NCI-H345 treated with DMSO at 0.1 percent for 48 hours (cell line): ENCODE measurements around the gene TRMO.

Experiments used
- DNase-seq: peaks from one replicate; lab custom pipeline; 2025; ENCODE audit not compliant: unreplicated experiment; lab: John Stamatoyannopoulos, UW

Gene TRMO

DNA sequence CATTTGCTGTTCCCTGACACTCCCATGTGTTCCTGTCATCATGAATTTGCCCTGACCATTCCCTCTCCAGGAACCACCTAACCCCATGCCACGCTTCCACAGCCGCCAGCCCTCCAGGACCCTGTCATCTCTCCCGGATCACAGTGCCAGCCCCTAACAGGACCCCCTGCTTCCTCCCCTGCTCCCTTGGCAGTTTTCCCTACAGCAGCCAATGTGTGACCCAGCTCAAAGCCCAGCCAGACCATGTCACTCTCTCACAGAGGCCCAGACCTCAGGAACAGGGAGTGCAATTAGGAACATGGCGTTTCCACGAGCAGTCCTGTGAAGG, 61.2 kb downstream of the TRMO start:
- no peak for DNase-seq

DNA sequence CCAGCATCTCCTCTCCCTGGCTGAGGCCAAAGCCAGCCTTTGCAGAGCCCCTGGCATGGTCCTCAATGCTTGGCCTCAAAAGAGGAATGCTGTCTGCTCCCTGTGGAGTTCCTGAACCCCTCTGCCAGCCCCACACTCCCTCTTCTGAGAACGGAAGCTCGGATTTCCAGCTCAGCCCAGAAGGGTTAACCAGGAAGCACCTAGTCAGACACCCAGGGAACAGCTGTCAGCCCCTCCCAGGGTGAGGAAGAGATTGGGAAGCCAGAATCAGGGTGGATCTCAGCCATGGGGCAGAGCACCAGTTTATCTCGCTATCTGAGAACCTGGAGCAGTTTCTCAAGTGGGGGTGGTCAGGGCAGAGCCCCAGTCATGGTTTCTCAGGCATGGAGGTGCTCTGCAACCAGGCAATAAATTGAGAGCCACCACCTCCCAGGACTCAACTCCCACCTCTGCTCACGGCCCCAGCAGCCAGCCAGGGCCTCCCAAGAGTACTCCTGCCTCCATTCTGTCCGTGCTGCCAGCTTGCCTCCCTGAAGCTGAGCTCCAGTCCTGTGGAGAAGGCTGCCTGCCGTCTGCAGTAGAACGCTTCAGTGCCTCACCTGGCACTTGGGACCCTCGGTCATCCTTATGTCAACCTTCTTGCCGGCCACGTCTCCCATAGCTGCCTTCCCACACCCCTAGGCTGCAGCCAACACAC, 61.7 kb downstream of the TRMO start:
- no peak for DNase-seq

DNA sequence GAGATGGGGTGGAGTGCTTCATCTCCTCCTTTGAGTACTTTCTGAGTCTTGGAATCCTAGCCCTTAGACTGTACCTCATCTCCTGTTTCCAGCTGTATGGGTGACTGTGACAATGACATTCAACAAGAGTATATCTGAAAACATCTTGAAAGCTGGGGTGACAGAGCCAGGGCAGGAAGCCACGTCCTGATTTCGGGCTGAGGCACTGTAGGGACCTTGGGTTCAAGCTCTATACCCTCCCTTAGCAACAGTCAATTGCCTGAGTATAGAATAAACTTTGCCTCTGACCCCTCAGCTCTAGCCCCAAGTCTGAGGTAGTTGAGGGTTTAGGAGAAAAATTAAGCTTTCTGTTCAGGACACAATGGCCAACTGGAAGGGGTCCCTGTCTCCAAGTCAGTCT, 63.0 kb downstream of the TRMO start:
- no peak for DNase-seq

DNA sequence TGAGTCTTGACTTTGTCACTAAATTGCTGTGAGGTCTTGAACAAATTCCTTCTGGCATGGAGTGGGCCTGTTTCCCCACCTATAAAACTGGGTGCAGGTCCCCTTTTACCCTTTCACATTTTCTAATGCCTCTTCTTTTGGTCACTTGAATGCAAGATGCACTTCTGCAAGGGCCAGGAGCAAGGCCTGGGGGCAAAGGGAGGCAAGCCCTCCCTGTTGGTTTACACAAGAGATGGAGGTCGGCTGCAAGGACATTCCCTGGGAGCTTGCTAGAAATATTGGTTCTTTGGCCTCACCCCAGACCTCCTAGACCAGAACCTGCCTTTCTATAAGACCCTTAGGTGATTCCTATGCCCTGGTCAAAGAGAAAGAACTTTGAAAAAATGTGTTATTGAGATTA, 63.5 kb downstream of the TRMO start:
- DNase-seq, result no peak

DNA sequence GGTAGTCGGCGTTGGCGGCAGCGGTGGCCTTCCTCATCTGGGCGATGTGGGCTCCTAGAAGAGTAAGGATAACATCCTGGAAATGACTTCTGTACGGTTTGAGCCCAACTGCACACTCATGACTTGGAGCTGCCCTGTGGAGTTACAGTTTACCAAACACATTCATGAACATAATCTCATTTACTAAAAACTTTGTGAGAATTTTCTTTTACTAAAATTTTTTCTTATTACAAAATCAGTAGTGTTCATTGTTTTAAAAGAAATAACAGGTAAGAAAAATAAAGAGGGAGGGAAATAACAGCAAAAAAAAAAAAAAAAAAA, 63.9 kb downstream of the TRMO start:
- no peak for DNase-seq

DNA sequence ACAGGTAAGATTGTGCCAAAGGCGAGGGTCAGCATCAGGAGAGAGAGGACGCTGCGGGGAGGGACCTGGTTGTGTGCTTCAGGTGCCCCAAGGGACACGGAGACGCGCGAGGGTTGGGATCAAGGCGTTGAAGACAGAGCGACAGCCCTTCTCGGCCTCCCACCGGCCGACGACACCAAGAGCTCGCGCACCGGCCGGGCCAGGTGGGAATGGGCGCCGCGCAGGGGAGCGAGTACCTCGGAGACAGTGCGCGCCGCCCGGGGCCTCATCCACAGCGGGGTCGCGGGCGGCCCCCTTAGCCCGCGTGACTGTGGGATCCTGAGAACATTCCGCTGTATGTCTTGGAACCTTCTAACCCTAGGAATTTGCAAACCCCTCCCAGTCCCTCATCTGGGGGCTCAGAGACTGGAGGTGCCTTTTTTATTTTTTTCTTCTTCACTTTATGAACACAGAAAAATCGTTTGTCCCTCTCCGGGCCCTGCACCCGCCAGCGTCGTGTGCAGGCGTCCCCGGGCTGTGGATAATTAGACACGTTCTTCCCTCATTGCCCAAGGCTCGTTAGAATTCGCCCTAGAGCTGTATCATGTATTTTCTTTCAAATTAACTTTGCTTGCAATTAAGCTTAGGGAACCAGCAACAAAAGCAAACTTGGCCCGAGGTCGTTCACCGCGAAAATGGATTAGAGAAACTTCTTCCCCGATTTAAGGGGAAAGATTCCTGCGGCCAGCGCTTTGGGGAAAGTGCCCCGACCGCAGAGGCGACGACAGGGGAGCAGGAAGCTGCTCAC, 64.5 kb downstream of the TRMO start:
- no peak for DNase-seq

DNA sequence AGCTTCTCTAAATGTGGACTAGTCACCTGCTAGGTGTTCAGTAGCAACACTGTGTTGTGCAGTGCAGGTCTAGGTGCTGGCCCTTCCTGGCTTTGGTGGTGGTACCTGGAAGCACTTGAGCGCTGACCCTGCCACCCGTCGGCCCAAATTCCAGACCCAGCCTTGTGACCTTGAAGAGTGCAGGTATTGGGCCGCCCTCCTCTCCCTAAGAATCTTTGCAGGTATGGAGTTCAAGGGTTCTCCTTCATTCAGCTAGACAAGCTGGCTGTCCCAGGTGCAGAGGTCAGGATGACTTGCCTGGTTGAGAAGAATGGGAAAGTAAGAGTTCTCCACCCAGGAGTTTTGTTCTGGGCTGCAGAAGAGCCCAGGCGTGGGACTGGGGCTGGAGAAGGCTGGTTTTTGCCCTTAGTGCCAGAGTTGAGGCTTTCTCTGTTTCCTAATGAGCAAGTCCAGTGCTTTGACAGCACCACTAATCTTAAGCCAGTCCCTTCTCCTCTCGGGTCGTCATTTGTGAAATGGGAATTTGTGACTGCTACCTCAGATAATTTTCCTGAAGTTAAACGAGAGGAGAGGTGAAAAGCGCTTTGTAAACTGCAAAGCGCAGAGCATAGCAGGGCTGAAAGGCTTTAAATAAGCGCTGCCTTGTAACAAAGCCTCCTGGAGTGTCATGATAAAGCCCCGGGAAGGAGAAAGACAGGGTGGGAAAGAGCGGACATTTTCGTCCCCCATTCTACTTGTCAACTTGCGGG, 65.3 kb downstream of the TRMO start:
- DNase-seq, result no peak

DNA sequence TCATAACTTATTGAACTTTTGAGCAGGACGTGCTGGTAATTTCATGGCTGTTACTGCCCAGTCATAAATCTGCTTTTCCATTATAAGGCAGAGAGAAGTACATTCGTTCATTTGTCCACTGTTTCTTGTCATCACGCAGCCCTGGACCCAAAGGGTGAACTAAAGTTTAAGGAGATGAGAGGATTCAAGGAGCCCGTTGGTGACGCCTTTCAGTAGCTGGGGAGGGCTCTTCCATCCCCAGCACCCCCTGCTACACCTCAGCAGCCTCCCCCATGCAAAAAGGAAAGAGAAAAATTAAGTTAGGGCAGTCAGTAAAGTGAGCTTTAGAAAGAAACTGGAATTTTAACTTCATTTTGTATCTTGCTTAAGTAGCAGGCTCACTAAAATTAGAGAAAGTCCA, 66.4 kb downstream of the TRMO start:
- DNase-seq, result no peak

DNA sequence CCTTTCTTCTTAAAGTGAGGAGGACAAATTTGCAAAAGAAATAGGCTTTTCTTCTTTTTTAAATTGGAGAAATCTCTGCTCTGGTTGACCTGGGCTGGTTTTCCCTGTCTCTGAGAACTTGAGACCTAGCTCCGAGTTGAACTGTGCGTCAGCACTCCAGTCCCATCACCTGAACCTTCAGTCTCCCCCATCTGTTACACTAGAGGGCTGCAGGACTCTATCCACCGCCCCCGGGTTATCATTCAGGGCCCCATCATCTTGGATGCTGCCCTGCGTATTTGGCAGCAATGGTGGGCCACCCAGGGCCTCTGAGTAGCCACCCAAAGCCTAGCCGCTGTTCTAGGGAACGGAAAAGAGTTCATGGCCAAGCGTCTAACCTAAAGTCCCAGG, 66.8 kb downstream of the TRMO start:
- DNase-seq, result no peak

DNA sequence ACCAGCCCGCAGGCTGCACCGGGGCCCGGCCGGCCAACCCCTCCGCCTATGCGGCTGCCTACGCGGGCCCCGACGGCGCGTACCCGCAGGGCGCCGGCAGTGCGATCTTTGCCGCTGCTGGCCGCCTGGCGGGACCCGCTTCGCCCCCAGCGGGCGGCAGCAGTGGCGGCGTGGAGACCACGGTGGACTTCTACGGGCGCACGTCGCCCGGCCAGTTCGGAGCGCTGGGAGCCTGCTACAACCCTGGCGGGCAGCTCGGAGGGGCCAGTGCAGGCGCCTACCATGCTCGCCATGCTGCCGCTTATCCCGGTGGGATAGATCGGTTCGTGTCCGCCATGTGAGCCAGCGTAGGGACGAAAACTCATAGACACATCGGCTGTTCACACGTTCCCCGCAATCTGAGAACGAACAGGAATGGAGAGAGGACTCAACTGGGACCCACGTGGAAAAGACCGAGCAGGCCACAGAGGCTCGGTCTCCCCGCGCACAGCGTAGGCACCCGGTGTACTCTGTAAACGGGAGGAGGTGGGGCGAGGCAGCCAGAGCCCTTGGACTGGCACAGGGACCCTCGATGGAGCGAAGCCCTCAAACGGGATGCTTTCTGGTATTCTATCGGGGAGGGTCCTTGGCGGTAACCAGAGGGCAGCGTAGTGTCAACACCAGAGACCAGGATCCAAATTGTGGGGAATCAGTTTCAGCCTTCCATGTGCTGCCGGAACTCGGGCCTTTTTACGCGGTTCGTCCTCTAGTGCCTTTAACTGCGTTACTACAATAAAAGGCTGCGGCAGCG, 67.4 kb downstream of the TRMO start:
- no peak for DNase-seq
